Stimulated activated naive CD8-positive, alpha-beta T cell treated with anti-CD3 and anti-CD28 coated beads, Interleukin-15, Interleukin-2, amounts not matched to agents 100 ng/mL and 50 ng/mL, for 24 hours (primary cell): ENCODE results near the gene ASCL4.

Experiments used
- H3K27ac Mint-ChIP-seq: one replicate; pipeline ENCODE4 v1.8.0; 2021; ENCODE audit warnings: mild to moderate bottlenecking, mixed read lengths
- H3K27me3 Mint-ChIP-seq: one replicate; pipeline ENCODE4 v1.8.0; 2021; ENCODE audit warnings: mixed read lengths
- H3K36me3 Mint-ChIP-seq: one replicate; pipeline ENCODE4 v1.8.0; 2021; ENCODE audit warnings: low read depth, mixed read lengths
- H3K4me1 Mint-ChIP-seq: one replicate; pipeline ENCODE4 v1.8.0; 2021; ENCODE audit warnings: low read depth, mixed read lengths
- H3K4me3 Mint-ChIP-seq: one replicate; pipeline ENCODE4 v1.8.0; 2021; ENCODE audit warnings: mild to moderate bottlenecking, mixed read lengths
- H3K9me3 Mint-ChIP-seq: one replicate; pipeline ENCODE4 v1.8.0; 2021; ENCODE audit warnings: mixed read lengths

The ASCL4 gene

DNA sequence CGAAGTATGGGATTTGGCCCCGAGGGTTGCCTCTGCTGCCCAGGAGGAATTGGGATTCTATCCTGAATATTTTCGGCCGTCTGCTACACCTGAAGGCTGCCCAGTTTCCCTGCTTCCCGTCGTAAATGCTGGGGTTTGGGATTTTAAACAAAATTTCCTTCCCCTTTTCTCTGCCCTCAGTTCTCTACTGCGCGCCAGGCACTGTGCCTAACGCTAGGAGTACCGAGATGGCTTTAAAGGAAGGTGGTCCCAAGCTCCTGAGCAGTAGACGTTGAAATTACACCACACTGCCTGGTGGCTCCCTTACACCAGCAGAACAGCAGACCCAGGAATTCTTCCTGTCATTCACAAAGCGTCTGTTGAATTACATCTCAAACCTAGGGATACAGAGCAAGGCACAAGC is 13.0 kb upstream of the ASCL4 start:
- H3K4me1 Mint-ChIP-seq, result peaks cover 36% of the 10 kb centered on the region
- H3K27me3 Mint-ChIP-seq, result no peaks in the 10 kb centered on the region
- H3K9me3 Mint-ChIP-seq, result no peaks in the 10 kb centered on the region
- H3K36me3 Mint-ChIP-seq, result peaks cover 28% of the 10 kb centered on the region
- peak overlapping the region; percentile 74 for H3K27ac Mint-ChIP-seq
- peak overlapping the region; percentile 79 for H3K4me3 Mint-ChIP-seq

DNA sequence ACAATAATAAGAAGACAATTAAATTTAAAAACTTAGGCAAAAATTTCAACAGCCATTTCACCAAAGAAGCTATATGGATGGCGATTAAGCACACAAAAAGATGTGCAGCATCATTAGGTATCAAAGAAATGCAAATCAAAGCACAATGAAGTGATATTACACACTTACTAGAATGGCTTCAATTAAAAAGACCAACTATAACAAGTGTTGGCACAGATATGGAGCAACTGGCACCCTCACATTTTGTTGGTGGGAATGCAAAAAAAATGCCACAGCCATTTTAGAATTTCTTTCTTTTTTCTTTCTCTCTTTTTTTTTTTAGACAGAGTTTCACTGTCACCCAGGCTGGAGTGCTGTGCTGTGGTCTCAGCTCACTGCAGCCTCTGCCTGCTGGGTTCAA is 11.6 kb upstream of the ASCL4 start:
- peaks cover 15% of the 10 kb centered on the region for H3K36me3 Mint-ChIP-seq
- no peak overlapping the region for H3K27ac Mint-ChIP-seq

DNA sequence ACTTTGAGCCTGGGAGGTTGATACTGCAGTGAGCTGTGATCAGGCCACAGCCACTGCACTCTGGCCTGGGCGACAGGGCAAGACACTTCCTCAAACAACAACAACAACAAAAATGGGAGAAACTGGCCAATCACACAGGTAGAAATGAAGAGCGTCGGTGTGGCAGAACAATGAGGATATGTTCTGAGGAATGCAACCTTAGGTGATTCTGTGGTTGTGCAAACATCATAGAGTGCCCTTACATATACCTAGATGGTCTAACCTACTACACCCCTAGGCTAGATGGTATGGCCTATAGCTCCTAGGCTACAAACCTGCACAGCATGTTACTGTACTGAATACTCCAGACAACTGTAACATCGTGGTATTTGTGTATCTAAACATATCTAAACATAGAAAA is 9.9 kb upstream of the ASCL4 start:
- no peak overlapping the region for H3K4me3 Mint-ChIP-seq
- no peak overlapping the region for H3K27ac Mint-ChIP-seq
- H3K27me3 Mint-ChIP-seq, result no peaks in the 10 kb centered on the region
- H3K4me1 Mint-ChIP-seq, result peaks cover 13% of the 10 kb centered on the region
- H3K9me3 Mint-ChIP-seq, result no peaks in the 10 kb centered on the region
- H3K36me3 Mint-ChIP-seq, result peaks cover 6% of the 10 kb centered on the region

More for the DNA sequence above, 11.6 kb upstream of the ASCL4 start:
- no peaks in the 10 kb centered on the region for H3K9me3 Mint-ChIP-seq
- H3K27me3 Mint-ChIP-seq, result no peaks in the 10 kb centered on the region
- no peak overlapping the region for H3K4me3 Mint-ChIP-seq
- H3K4me1 Mint-ChIP-seq, result peaks cover 29% of the 10 kb centered on the region

DNA sequence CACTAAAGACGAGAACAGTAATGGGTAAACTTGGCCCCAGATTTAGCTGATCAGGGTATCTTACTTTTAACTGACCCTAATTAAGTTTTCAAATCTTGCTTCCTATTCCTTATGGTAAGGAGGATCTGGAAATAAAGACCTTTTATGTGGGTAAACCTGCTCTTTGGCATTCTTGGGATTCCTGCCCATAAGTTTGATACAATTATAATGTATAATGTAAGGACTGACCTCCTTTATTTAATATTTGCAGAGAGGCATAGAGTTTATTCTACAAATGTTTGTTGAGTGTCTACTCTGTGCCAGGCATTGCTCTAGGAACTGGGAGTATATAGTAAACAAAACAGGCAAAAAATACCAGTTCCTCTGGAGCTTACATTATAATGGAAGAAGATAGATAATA is 9.2 kb upstream of the ASCL4 start:
- H3K36me3 Mint-ChIP-seq, result no peaks in the 10 kb centered on the region
- no peaks in the 10 kb centered on the region for H3K9me3 Mint-ChIP-seq
- peaks cover 2% of the 10 kb centered on the region for H3K27me3 Mint-ChIP-seq
- no peak overlapping the region for H3K27ac Mint-ChIP-seq
- H3K4me1 Mint-ChIP-seq, result peaks cover 6% of the 10 kb centered on the region
- H3K4me3 Mint-ChIP-seq, result no peak overlapping the region

DNA sequence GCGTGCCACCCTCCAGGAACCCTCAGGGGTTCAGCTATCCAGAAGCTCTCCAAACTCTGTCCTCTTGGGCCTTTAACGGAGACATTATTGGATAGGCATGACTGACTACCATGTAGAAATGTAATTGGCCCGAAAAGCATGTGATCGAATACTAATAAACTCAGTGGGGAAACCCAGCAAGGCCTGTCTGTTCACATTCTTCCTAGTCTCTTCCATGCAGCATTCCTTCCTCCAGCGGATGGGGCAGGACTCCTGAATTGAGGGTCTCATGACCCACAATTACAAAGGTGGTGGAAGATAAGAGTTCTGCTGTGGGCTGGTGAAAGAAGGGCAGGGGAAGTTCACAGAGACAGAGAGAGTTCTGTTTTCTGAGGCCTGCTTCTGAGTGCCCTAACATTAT is 7.0 kb upstream of the ASCL4 start:
- no peaks in the 10 kb centered on the region for H3K9me3 Mint-ChIP-seq
- H3K27ac Mint-ChIP-seq, result no peak overlapping the region
- no peaks in the 10 kb centered on the region for H3K4me1 Mint-ChIP-seq
- peaks cover 12% of the 10 kb centered on the region for H3K27me3 Mint-ChIP-seq
- H3K4me3 Mint-ChIP-seq, result no peak overlapping the region
- H3K36me3 Mint-ChIP-seq, result no peaks in the 10 kb centered on the region

DNA sequence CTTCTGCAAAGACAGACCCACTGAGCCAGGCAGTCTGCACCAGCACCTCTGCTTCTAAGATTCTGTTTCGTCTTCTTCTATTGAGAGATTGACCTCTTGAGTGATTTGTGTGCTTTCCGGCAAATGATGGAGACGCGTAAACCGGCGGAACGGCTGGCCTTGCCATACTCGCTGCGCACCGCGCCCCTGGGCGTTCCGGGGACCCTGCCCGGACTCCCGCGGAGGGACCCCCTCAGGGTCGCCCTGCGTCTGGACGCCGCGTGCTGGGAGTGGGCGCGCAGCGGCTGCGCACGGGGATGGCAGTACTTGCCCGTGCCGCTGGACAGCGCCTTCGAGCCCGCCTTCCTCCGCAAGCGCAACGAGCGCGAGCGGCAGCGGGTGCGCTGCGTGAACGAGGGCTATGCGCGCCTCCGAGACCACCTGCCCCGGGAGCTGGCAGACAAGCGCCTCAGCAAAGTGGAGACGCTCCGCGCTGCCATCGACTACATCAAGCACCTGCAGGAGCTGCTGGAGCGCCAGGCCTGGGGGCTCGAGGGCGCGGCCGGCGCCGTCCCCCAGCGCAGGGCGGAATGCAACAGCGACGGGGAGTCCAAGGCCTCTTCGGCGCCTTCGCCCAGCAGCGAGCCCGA is 703 bp downstream of the ASCL4 start:
- Mint-ChIP-seq H3K9me3 (no peaks in the 10 kb centered on the region), H3K4me3 (peak overlapping the region; percentile 56), H3K27ac (no peak overlapping the region), H3K36me3 (no peaks in the 10 kb centered on the region), H3K4me1 (peaks cover 14% of the 10 kb centered on the region), H3K27me3 (peaks cover 75% of the 10 kb centered on the region)

DNA sequence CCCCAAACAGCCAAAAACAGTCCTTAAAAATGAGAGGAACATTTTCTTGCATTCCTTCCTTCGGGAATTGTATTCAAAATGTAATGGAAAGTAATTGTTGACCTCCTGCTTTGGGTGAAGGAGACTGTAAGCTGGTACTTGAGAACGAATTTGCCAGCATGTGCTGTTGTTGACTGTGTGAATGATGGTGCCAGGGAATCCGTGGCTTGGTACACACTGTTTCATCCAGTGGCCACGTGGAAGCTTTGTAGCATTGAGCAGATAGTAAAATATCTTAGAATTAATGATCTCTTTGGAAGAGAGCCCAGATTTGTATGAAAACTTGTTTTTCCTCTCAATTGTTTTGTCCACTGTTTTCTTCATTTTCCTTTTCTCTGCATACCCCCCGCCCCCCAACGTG is 1.7 kb downstream of the ASCL4 start:
- Mint-ChIP-seq H3K4me1 (peaks cover 14% of the 10 kb centered on the region), H3K27ac (no peak overlapping the region), H3K4me3 (no peak overlapping the region), H3K36me3 (no peaks in the 10 kb centered on the region), H3K9me3 (no peaks in the 10 kb centered on the region), H3K27me3 (peaks cover 73% of the 10 kb centered on the region)

DNA sequence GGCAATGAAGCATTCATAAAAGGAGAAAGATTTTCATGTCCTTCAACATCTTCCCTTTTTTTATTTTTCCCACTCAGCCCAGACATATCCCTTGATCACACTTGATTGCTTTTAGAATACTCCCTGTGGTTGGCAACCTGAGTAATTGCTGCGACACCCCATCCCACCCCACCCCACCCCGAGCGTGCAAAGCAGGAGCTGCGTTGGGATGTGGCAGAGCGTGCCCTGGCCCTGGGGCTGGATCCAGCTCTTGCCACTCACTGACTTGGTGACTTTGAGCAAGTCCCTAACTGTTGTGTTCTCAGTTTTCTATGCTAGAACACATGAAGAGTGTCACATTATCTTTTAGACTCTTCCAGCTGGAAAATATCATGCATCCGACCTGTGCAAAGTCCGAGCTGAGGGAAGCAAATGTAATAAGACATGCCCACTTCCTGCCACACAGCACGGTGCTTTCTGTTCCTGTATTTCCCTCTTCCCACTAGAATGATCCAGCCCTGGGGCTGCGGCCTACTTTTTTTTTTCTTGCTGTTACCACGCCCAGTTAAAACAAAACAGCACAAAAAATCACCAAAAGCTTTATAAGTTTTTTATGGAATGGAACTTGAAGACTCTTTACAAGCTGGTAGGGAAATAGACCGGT is 4.0 kb downstream of the ASCL4 start:
- Mint-ChIP-seq H3K27me3 (peaks cover 60% of the 10 kb centered on the region), H3K27ac (no peak overlapping the region), H3K9me3 (no peaks in the 10 kb centered on the region), H3K36me3 (no peaks in the 10 kb centered on the region), H3K4me3 (no peak overlapping the region), H3K4me1 (peaks cover 15% of the 10 kb centered on the region)

DNA sequence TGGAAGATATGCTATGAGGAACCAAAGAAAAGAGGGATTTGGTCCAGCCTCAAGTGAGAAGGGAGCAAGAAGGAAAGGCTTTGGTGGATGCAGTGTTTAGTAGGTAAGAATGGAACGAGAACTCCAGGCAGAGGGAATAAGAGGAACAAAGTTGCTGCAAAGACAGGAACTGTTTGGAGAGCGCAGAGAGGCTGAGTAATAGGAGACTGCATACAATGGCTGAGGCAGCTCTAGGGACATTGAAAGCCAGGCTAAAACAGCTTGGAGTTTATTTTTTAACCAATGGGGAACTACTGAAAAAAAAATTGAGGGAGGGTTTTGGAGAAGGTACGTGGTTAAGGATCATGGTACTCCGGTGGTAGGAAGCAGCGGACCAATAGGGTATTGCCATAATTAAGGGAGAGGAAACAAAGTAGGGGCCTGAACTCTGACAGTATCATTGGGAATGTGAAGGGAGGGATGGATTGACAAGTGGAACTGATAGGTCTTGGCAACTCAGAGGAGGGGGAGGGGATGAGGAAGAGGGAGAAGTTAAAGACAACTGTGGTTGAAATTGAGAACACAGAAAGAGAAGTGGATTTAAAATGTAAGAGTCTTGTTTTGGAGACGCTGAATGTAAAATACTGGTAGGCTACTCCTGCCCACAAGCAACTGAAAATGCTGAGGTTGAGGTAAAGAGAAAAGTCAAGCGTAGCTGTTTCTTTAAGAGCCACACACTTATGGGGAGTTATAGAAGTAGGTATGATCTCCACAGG is 4.8 kb downstream of the ASCL4 start:
- Mint-ChIP-seq H3K9me3 (no peaks in the 10 kb centered on the region), H3K27ac (no peak overlapping the region), H3K4me1 (peaks cover 15% of the 10 kb centered on the region), H3K4me3 (no peak overlapping the region), H3K36me3 (no peaks in the 10 kb centered on the region), H3K27me3 (peaks cover 57% of the 10 kb centered on the region)

DNA sequence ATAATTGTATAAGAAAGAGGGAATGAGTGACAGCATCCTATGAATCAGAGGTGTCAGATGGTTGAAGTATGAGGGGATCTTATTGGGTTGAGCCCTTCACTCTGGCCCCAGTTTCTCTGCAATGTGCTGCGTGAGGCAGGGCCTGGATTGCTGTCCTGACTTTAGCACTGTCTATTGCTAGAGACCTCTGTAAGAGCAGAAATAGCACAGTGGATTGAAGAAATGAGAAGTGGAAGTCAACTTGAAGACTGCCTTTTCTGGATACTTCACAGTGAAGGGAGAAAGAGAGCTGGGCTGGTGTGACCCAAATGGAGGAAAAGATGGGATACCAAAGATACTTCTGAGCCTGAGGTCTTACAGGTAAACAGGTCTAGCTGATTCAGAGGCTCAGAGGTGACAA is 5.8 kb downstream of the ASCL4 start:
- H3K27me3 Mint-ChIP-seq, result peaks cover 48% of the 10 kb centered on the region
- no peaks in the 10 kb centered on the region for H3K9me3 Mint-ChIP-seq
- H3K36me3 Mint-ChIP-seq, result no peaks in the 10 kb centered on the region
- H3K4me3 Mint-ChIP-seq, result no peak overlapping the region
- no peak overlapping the region for H3K27ac Mint-ChIP-seq
- peaks cover 7% of the 10 kb centered on the region for H3K4me1 Mint-ChIP-seq

DNA sequence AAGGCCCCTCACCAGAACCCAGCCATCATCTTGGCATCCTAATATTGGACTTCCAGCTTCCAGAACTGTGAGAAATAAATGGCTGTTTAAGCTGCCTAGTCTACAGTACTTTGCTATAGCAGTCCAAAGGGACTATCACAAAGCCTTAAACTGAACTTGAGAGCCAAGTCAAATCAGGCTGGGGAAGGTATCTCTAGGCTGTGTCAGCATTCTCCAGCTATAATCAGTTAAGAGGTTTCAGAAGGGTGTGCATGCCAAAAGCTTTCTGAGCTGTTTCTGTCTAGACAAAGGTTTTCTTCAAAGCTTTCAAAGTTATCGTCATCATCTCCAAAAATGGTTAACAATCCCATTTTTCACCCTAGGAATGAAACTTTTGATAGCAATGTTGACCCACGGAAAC is 7.6 kb downstream of the ASCL4 start:
- Mint-ChIP-seq H3K4me3 (no peak overlapping the region), H3K27ac (no peak overlapping the region), H3K4me1 (peaks cover 7% of the 10 kb centered on the region), H3K36me3 (no peaks in the 10 kb centered on the region), H3K9me3 (no peaks in the 10 kb centered on the region), H3K27me3 (peaks cover 34% of the 10 kb centered on the region)

DNA sequence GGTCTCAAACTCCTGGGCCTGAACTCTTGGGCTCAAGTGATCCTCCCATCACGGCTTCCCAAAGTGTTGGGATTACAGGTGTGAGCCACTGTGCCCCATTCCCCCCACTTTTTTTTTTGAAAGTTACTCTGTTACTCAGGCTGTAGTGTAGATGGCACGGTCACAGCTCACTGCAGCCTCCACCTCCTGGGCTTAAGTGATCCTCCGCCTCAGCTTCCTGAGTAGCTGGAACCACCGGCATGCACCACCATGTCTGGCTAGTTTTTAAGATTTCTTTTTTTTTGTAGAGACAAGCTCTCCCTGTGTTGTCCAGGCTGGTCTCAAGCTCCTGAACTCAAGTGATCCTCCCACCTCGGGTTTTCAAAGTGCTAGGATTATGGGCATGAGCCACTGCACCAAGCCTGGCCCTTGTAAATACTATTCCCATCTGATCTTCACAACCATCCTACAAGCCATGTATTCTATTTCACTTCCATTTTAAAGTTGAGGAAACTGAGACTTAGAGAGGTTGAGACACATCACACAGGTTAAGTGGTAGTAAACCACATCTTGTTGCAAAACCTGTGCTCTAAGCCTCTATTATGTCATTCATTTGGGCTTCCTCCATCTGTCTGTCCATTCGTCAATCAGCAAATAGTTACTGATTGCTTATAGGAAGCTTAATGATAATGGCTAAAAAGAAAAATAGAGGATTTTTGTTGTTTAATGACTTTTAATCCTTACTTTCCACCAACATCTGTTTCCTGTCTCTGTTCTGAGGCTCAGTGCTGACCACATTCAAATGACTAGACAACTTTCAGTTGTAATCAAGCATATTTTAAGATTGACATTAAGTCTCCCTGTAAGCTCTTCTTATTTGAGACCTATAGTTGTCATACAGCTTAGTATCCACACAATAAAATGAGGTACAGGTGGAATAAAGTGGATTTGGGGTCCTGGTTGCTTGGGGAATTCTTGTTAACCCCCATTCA is 9.2 kb downstream of the ASCL4 start:
- peaks cover 7% of the 10 kb centered on the region for H3K4me1 Mint-ChIP-seq
- H3K9me3 Mint-ChIP-seq, result no peaks in the 10 kb centered on the region
- peaks cover 24% of the 10 kb centered on the region for H3K27me3 Mint-ChIP-seq
- no peaks in the 10 kb centered on the region for H3K36me3 Mint-ChIP-seq
- no peak overlapping the region for H3K4me3 Mint-ChIP-seq
- H3K27ac Mint-ChIP-seq, result no peak overlapping the region

DNA sequence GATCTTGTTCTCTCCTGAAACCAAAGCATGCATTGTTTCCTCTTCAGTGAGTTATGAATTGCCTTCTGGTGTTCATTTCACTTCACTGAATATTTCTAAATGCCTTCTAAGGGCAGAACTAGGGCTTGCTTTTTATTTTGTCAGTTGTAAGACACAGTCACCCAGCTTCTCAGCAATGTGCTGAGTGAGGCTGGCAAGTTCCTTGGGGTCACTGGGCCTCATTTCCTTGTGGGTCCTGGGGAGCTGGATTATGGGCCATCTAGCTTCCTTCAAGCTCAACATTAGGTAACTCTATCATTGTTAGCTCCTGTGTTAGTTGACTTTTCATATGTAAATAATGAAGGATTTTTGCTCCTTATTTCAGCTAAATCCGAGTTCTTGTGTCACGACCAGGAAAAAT is 13.8 kb downstream of the ASCL4 start:
- no peaks in the 10 kb centered on the region for H3K9me3 Mint-ChIP-seq

DNA sequence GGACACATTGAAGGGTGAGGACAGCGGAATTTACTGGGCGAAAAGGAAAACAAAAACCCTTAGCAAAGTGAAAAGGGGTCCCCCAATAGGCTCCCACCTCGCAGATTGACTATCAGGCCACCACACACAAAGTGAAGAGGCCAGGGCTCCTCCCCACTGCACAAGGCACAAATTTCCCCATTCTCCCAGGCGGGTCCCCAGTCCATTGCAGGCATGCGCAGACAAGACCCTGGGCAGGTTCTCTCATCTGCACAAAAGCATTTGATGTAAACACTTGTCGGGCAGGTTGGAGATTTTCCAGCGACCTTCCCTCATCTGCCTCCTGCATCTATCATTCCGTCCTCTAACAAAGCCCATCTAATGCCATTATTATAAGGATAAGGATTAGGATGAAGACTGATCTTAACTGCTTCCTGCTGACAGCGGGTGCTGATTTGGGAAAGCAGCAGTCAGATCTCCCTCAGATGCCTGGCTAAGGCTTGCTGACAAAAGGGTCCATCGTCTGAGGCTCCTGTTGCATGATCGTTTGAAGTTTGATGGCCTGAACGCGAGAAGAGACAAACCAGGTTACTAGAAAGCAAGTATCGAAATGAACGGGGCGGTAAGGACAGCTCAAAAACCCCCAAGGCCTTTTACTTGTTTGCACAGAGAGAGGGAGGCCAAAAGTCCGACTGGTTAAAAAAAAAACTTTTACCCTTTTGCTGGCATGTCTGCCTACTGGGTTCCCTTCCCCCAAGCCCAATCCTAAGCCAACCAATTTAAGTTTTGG is 14.4 kb downstream of the ASCL4 start:
- no peaks in the 10 kb centered on the region for H3K36me3 Mint-ChIP-seq
- no peaks in the 10 kb centered on the region for H3K9me3 Mint-ChIP-seq
- peaks cover 2% of the 10 kb centered on the region for H3K4me1 Mint-ChIP-seq
- no peak overlapping the region for H3K27ac Mint-ChIP-seq
- peaks cover 15% of the 10 kb centered on the region for H3K27me3 Mint-ChIP-seq
- no peak overlapping the region for H3K4me3 Mint-ChIP-seq

More for the DNA sequence above, 13.8 kb downstream of the ASCL4 start:
- no peak overlapping the region for H3K27ac Mint-ChIP-seq
- no peak overlapping the region for H3K4me3 Mint-ChIP-seq
- H3K36me3 Mint-ChIP-seq, result no peaks in the 10 kb centered on the region
- H3K4me1 Mint-ChIP-seq, result peaks cover 7% of the 10 kb centered on the region
- peaks cover 15% of the 10 kb centered on the region for H3K27me3 Mint-ChIP-seq
